ENCODE results near the gene GPC3. TPM values are rescaled to one million over a fixed set of nuclear protein-coding genes. Genes with fewer than 3 reads are reported as not detected.

The GPC3 gene
- total RNA-seq, 2 donors from 2014 or later, result 16.9 to 22.7 TPM

DNA sequence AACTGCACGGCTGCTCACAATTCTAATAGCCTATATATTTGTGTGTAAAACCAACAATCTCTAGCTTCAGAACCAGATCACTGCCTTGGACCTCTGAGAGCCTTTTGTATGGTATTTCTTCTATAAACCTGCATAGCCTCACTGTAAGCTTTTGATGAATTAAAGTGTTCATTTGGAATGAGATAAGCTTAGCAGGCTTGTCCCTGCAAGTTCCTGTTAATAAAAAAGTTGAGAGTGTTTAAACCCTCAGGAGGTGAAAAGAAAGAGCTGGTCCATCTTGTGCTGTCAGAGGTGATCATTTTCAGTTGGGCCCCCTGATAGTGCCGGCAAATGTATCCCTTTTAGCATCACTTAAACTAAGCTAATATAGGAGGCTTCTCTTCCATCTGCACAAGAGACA, 191.8 kb downstream of the GPC3 start:
- DNase-seq, result no peak
- Histone ChIP-seq H3K36me3 (replicated peaks in 1 of 2; ENCODE audit: insufficient read depth in 1 of 2, low read depth in 2 of 2) (no peaks in the 10 kb centered on the region), H3K27me3 (no peaks in the 10 kb centered on the region), H3K9me3 (no peaks in the 10 kb centered on the region), H3K27ac (no peak overlapping the region), H3K4me3 (no peak overlapping the region), H3K4me1 (no peaks in the 10 kb centered on the region)
- no peak for TF ChIP-seq CTCF (IDR thresholded peaks at IDR 0.05)
- TF ChIP-seq POLR2A (IDR thresholded peaks at IDR 0.05), result no peak
- intact Hi-C loops (cut with DNase I), result no loop called here
- no peak for ATAC-seq
- WGBS, 2 donors, result 79 to 97% methylated on average over 2 of the region's 2 CpGs

GRCh38 chrX:133792198-133792953, 193.0 kb downstream of the GPC3 start:
- Histone ChIP-seq H3K27me3 (no peaks in the 10 kb centered on the region), H3K9me3 (no peaks in the 10 kb centered on the region), H3K36me3 (replicated peaks in 1 of 2; ENCODE audit: insufficient read depth in 1 of 2, low read depth in 2 of 2) (no peaks in the 10 kb centered on the region), H3K27ac (no peak overlapping the region), H3K4me3 (no peak overlapping the region), H3K4me1 (no peaks in the 10 kb centered on the region)
- TF ChIP-seq CTCF (IDR thresholded peaks at IDR 0.05) (peak; percentile 65 to 98 (median 97)), POLR2A (IDR thresholded peaks at IDR 0.05) (no peak)
- peak; percentile 60 to 86 (median 66) for DNase-seq
- 0 to 1% methylated on average over 2 to 7 of the region's 7 CpGs for WGBS, 2 donors
- peak; percentile 74 for ATAC-seq
- intact Hi-C loops (cut with DNase I), result no loop called here

- TF ChIP-seq POLR2A (IDR thresholded peaks at IDR 0.05) (no peak), CTCF (IDR thresholded peaks at IDR 0.05) (no peak)
- DNase-seq, result no peak
- Histone ChIP-seq H3K36me3 (replicated peaks in 1 of 2; ENCODE audit: insufficient read depth in 1 of 2, low read depth in 2 of 2) (no peaks in the 10 kb centered on the region), H3K27me3 (no peaks in the 10 kb centered on the region), H3K4me1 (no peaks in the 10 kb centered on the region), H3K9me3 (no peaks in the 10 kb centered on the region), H3K4me3 (no peak overlapping the region), H3K27ac (no peak overlapping the region)
- intact Hi-C loops (cut with DNase I), result no loop called here
- WGBS, 2 donors, result 42 to 63% methylated on average over 3 of the region's 3 CpGs
- ATAC-seq, result no peak
Observed at GRCh38 chrX:133789829-133790228, 195.6 kb downstream of the GPC3 start.

DNA sequence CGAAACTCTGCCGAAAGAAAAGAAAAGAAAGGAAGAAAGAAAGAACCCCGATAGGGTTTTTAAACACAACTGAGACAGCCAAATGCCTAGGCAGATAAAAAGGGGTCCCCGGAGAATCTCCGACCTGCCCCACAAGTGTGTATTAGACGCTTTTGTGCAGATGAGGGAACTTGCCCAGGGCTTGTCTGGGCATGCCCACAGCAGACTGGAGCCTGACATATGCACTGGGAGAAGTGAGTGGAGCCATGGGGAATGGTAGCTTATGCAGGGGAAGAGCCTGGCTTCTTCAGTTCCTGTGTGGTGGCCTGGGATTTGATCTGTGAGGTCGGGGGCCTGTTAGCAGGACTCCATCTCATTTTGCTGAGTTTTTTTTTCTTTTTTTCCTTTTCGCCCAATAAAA, 199.0 kb downstream of the GPC3 start:
- Histone ChIP-seq H3K27ac (no peak overlapping the region), H3K9me3 (no peaks in the 10 kb centered on the region), H3K4me1 (no peaks in the 10 kb centered on the region), H3K36me3 (replicated peaks in 1 of 2; ENCODE audit: insufficient read depth in 1 of 2, low read depth in 2 of 2) (no peaks in the 10 kb centered on the region), H3K27me3 (no peaks in the 10 kb centered on the region), H3K4me3 (no peak overlapping the region)
- intact Hi-C loops (cut with DNase I), result no loop called here
- 89 to 97% methylated on average over 6 to 8 of the region's 8 CpGs for WGBS, 2 donors
- no peak for DNase-seq
- TF ChIP-seq POLR2A (IDR thresholded peaks at IDR 0.05) (no peak), CTCF (IDR thresholded peaks at IDR 0.05) (no peak)
- no peak for ATAC-seq

DNA sequence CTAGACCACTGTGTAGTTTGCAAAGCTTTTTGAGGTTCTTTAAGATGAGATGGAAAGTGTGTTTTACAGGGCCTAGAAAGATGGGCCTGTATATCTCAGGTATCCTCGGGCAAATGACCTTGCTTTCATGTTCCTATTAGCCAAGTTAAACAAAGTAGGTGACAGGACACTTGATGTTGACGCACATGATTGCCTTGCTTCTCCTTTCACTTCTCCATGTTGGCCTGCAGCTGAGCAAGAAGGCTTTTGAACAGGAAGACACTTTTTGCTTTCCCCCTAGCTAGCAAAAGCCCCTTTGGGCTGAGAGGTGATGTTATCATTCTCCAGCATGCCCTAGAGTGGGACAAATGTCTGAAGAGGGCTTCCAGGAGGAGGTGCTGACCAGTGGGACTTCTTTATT, 202.1 kb downstream of the GPC3 start:
- intact Hi-C loops (cut with DNase I), result no loop called here
- Histone ChIP-seq H3K27ac (no peak overlapping the region), H3K36me3 (replicated peaks in 1 of 2; ENCODE audit: insufficient read depth in 1 of 2, low read depth in 2 of 2) (no peaks in the 10 kb centered on the region), H3K4me1 (no peaks in the 10 kb centered on the region), H3K4me3 (no peak overlapping the region), H3K27me3 (no peaks in the 10 kb centered on the region), H3K9me3 (no peaks in the 10 kb centered on the region)
- DNase-seq, result no peak
- 17 to 25% methylated on average over 1 to 2 of the region's 2 CpGs for WGBS, 2 donors
- no peak for TF ChIP-seq CTCF (IDR thresholded peaks at IDR 0.05)
- TF ChIP-seq POLR2A (IDR thresholded peaks at IDR 0.05), result no peak
- no peak for ATAC-seq
